ENCODE results near the gene PPP1R13B.

Gene PPP1R13B

GRCh38 chr14:103741876-103742275, 105.5 kb downstream of the PPP1R13B start:
- TF ChIP-seq SIN3A (IDR thresholded peaks at IDR 0.05; ENCODE audit: borderline replicate concordance, insufficient read depth, low read length) (no peak), FOXP2 (optimal IDR thresholded peaks at IDR 0.05; ENCODE audit: borderline replicate concordance, extremely low read depth, extremely low read length, insufficient read depth) (no peak), POLR2AphosphoS5 (IDR thresholded peaks at IDR 0.05; ENCODE audit: low read depth, low read length) (no peak), REST (IDR thresholded peaks at IDR 0.05; ENCODE audit: insufficient read depth in 1 of 2, low read depth in 2 of 2, low read length in 2 of 2) (no peak), TAF1 (IDR thresholded peaks at IDR 0.05; ENCODE audit: borderline replicate concordance, insufficient read depth, low read length) (no peak)

GRCh38 chr14:103740991-103741689, 106.2 kb downstream of the PPP1R13B start:
- TF ChIP-seq FOXP2 (optimal IDR thresholded peaks at IDR 0.05; ENCODE audit: borderline replicate concordance, extremely low read depth, extremely low read length, insufficient read depth) = no peak
- TF ChIP-seq POLR2AphosphoS5 (IDR thresholded peaks at IDR 0.05; ENCODE audit: low read depth, low read length) = no peak
- TF ChIP-seq REST (IDR thresholded peaks at IDR 0.05; ENCODE audit: insufficient read depth in 1 of 2, low read depth in 2 of 2, low read length in 2 of 2) = peak; percentile 68 to 81
- no peak for TF ChIP-seq TAF1 (IDR thresholded peaks at IDR 0.05; ENCODE audit: borderline replicate concordance, insufficient read depth, low read length)
- no peak for TF ChIP-seq SIN3A (IDR thresholded peaks at IDR 0.05; ENCODE audit: borderline replicate concordance, insufficient read depth, low read length)

GRCh38 chr14:103739793-103740501, 107.4 kb downstream of the PPP1R13B start:
- TF ChIP-seq FOXP2 (optimal IDR thresholded peaks at IDR 0.05; ENCODE audit: borderline replicate concordance, extremely low read depth, extremely low read length, insufficient read depth) = no peak
- TF ChIP-seq POLR2AphosphoS5 (IDR thresholded peaks at IDR 0.05; ENCODE audit: low read depth, low read length) = no peak

- TF ChIP-seq FOXP2 (optimal IDR thresholded peaks at IDR 0.05; ENCODE audit: borderline replicate concordance, extremely low read depth, extremely low read length, insufficient read depth) (no peak), POLR2AphosphoS5 (IDR thresholded peaks at IDR 0.05; ENCODE audit: low read depth, low read length) (no peak), SIN3A (IDR thresholded peaks at IDR 0.05; ENCODE audit: borderline replicate concordance, insufficient read depth, low read length) (no peak), REST (IDR thresholded peaks at IDR 0.05; ENCODE audit: insufficient read depth in 1 of 2, low read depth in 2 of 2, low read length in 2 of 2) (no peak), TAF1 (IDR thresholded peaks at IDR 0.05; ENCODE audit: borderline replicate concordance, insufficient read depth, low read length) (no peak)
Measured at GRCh38 chr14:103739466-103739792, 107.9 kb downstream of the PPP1R13B start.

- no peak for TF ChIP-seq TAF1 (IDR thresholded peaks at IDR 0.05; ENCODE audit: borderline replicate concordance, insufficient read depth, low read length)
Measured at GRCh38 chr14:103738701-103739451, 108.5 kb downstream of the PPP1R13B start.

- TF ChIP-seq TAF1 (IDR thresholded peaks at IDR 0.05; ENCODE audit: borderline replicate concordance, insufficient read depth, low read length) = no peak
- no peak for TF ChIP-seq REST (IDR thresholded peaks at IDR 0.05; ENCODE audit: insufficient read depth in 1 of 2, low read depth in 2 of 2, low read length in 2 of 2)
- no peak for TF ChIP-seq SIN3A (IDR thresholded peaks at IDR 0.05; ENCODE audit: borderline replicate concordance, insufficient read depth, low read length)
- no peak for TF ChIP-seq FOXP2 (optimal IDR thresholded peaks at IDR 0.05; ENCODE audit: borderline replicate concordance, extremely low read depth, extremely low read length, insufficient read depth)
Measured at GRCh38 chr14:103738166-103738565, 109.2 kb downstream of the PPP1R13B start.
